ENCODE results near the gene ZSWIM3. TPM values are rescaled to one million over a fixed set of nuclear protein-coding genes. Genes with fewer than 3 reads are reported as not detected.

Gene ZSWIM3
- total and polyA plus RNA-seq, 2 of the 13 experiments (the other 11 are each of a cell fraction or from before 2014, with no cell fraction given) = 5.2 to 5.8 TPM

- TF ChIP-seq, protein P1, sequence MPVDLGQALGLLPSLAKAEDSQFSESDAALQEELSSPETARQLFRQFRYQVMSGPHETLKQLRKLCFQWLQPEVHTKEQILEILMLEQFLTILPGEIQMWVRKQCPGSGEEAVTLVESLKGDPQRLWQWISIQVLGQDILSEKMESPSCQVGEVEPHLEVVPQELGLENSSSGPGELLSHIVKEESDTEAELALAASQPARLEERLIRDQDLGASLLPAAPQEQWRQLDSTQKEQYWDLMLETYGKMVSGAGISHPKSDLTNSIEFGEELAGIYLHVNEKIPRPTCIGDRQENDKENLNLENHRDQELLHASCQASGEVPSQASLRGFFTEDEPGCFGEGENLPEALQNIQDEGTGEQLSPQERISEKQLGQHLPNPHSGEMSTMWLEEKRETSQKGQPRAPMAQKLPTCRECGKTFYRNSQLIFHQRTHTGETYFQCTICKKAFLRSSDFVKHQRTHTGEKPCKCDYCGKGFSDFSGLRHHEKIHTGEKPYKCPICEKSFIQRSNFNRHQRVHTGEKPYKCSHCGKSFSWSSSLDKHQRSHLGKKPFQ (CRISPR knock-in tag; IDR thresholded peaks at IDR 0.05; ENCODE audit: insufficient replicate concordance) = no peak
- 0 out of 2 replicates have a peak, but pooled peaks have one; percentile 57 for TF ChIP-seq MZF1 (CRISPR knock-in tag; IDR thresholded peaks at IDR 0.05; ENCODE audit: borderline replicate concordance)
- no peak for TF ChIP-seq ZNF296 (CRISPR knock-in tag; conservative IDR thresholded peaks at IDR 0.05)
- TF ChIP-seq THYN1 (CRISPR knock-in tag; IDR thresholded peaks at IDR 0.05; ENCODE audit: borderline replicate concordance, low read depth) = no peak
- TF ChIP-seq ZFYVE20 (CRISPR knock-in tag; IDR thresholded peaks at IDR 0.05; ENCODE audit: borderline replicate concordance, low read depth) = peak; percentile 57; the same call in 1 of the 2 replicates
- no peak for TF ChIP-seq ELF4 (CRISPR knock-in tag; IDR thresholded peaks at IDR 0.05; ENCODE audit: borderline replicate concordance)
- TF ChIP-seq TIGD3 (CRISPR knock-in tag; IDR thresholded peaks at IDR 0.05; ENCODE audit: borderline replicate concordance) = no peak
- no peak for TF ChIP-seq TRIM24 (CRISPR knock-in tag; IDR thresholded peaks at IDR 0.05)
- no peak for TF ChIP-seq SP140L (CRISPR knock-in tag; IDR thresholded peaks at IDR 0.05; ENCODE audit: borderline replicate concordance)
- TF ChIP-seq REPIN1 (CRISPR knock-in tag; IDR thresholded peaks at IDR 0.05; ENCODE audit: borderline replicate concordance, low read depth) = peak; percentile 66
- TF ChIP-seq AGO2 (optimal IDR thresholded peaks at IDR 0.05; ENCODE audit: low read depth, low read length) = peak; percentile 97
- TF ChIP-seq ZC3H13 (CRISPR knock-in tag; IDR thresholded peaks at IDR 0.05) = peak; percentile 82; the same call in 1 of the 2 replicates
- peak; percentile 75; the same call in 1 of the 2 replicates for TF ChIP-seq ZNF816 (CRISPR knock-in tag; IDR thresholded peaks at IDR 0.05; ENCODE audit: borderline replicate concordance)
- TF ChIP-seq HDAC2 (CRISPR knock-in tag; IDR thresholded peaks at IDR 0.05) = peak; percentile 55; the same call in 1 of the 2 replicates
- TF ChIP-seq ZNF781 (CRISPR knock-in tag; IDR thresholded peaks at IDR 0.05; ENCODE audit: borderline replicate concordance, not compliant biosample characterization) = no peak
- peak; percentile 83; the same call in 1 of the 2 replicates for TF ChIP-seq ZNF563 (CRISPR knock-in tag; IDR thresholded peaks at IDR 0.05)
- no peak for TF ChIP-seq JDP2 (CRISPR knock-in tag; IDR thresholded peaks at IDR 0.05; ENCODE audit: borderline replicate concordance)
- TF ChIP-seq ZNF160 (CRISPR knock-in tag; IDR thresholded peaks at IDR 0.05) = peak; percentile 81
- no peak for TF ChIP-seq ESRRA (CRISPR knock-in tag; IDR thresholded peaks at IDR 0.05; ENCODE audit: low read depth)
- no peak for TF ChIP-seq GPN1 (CRISPR knock-in tag; IDR thresholded peaks at IDR 0.05; ENCODE audit: borderline replicate concordance)
- 0 out of 2 replicates have a peak, but pooled peaks have one; percentile 65 for TF ChIP-seq GATAD1 (CRISPR knock-in tag; IDR thresholded peaks at IDR 0.05)
Observed at GRCh38 chr20:45812157-45813005, 45.0 kb upstream of the ZSWIM3 start, which contains the start of gene UBE2C (continued).

All from HepG2 (cell line).